CD14-positive monocyte (primary cell): ENCODE results near the gene TEX50. TPM values are rescaled to one million over a fixed set of nuclear protein-coding genes. Genes with fewer than 3 reads are reported as not detected.
"Not testable (repeated sequence)": the region's sequence is repeated elsewhere in the genome, so short reads cannot be mapped to it uniquely, and the experiment has no call there.

Source experiments
- DNase-seq, 3 donors: peaks; one replicate each; pipeline ENCODE4 v3.0.0-alpha.2; 2011 to 2022
- H2AFZ ChIP-seq: 2 replicates; pipeline ENCODE4 v1.6.0; 2012; ENCODE audit warnings: mild to moderate bottlenecking, low read depth, low read length, inconsistent platforms; ENCODE audit not compliant: insufficient read depth, poor library complexity, severe bottlenecking
- H3K27ac ChIP-seq, 2 donors: 1 replicate in 1 of 2; 2 replicates in 1 of 2; pipeline ENCODE4 v1.5.1; 2012 to 2013; ENCODE audit warnings: low read length in 2 of 2, control low read depth in 1 of 2, inconsistent platforms in 1 of 2, low read depth in 1 of 2, mild to moderate bottlenecking in 1 of 2
- H3K27me3 ChIP-seq, 2 donors: one replicate each; pipeline versions ENCODE4 v1.6.0 to v1.6.1; 2011 to 2013; ENCODE audit warnings: low read length in 2 of 2; ENCODE audit not compliant: control insufficient read depth in 2 of 2, insufficient read depth in 2 of 2
- H3K36me3 ChIP-seq, 2 donors: replicated peaks in 1 of 2; 1 replicate in 1 of 2; 2 replicates in 1 of 2; pipeline versions ENCODE4 v1.5.1 to v1.6.1; 2012 to 2013; ENCODE audit warnings: low read length in 2 of 2, control low read depth in 1 of 2, inconsistent platforms in 1 of 2, mild to moderate bottlenecking in 1 of 2; ENCODE audit not compliant: insufficient read depth in 2 of 2, control insufficient read depth in 1 of 2
- H3K4me1 ChIP-seq, 2 donors: 1 replicate in 1 of 2; 2 replicates in 1 of 2; pipeline versions ENCODE4 v1.5.1 to v1.6.1; 2012 to 2013; ENCODE audit warnings: low read length in 2 of 2, control low read depth in 1 of 2, inconsistent platforms in 1 of 2, mild to moderate bottlenecking in 1 of 2, moderate library complexity in 1 of 2; ENCODE audit not compliant: insufficient read depth in 2 of 2, control insufficient read depth in 1 of 2
- H3K4me2 ChIP-seq: replicated peaks from 2 replicates; pipeline ENCODE3; 2012; ENCODE audit warnings: low read length, moderate library complexity, mild to moderate bottlenecking; ENCODE audit not compliant: poor library complexity, severe bottlenecking; ENCODE audit errors: extremely low read depth
- H3K4me3 ChIP-seq, 3 experiments: fragments of 200-600 bp in 1 of 3; sonication (generic) in 1 of 3; replicated peaks in 1 of 3; 1 replicate in 2 of 3; 2 replicates in 1 of 3; pipeline ENCODE4 v1.5.1; 2011 to 2013; ENCODE audit warnings: low read length in 3 of 3, mild to moderate bottlenecking in 3 of 3, control low read depth in 2 of 3, low read depth in 2 of 3, inconsistent platforms in 1 of 3, moderate library complexity in 1 of 3
- H3K79me2 ChIP-seq: 2 replicates; pipeline ENCODE4 v1.6.0; 2012; ENCODE audit warnings: mild to moderate bottlenecking, control low read depth, inconsistent platforms, low read length, moderate library complexity; ENCODE audit not compliant: insufficient read depth
- H3K9ac ChIP-seq: 2 replicates; pipeline ENCODE4 v1.6.0; 2017; ENCODE audit warnings: low read length, mild to moderate bottlenecking; ENCODE audit not compliant: insufficient read depth, poor library complexity, severe bottlenecking
- H3K9me3 ChIP-seq, 2 donors: replicated peaks in 1 of 2; 1 replicate in 1 of 2; 2 replicates in 1 of 2; pipeline versions ENCODE4 v1.5.1 to v1.6.1; 2012 to 2013; ENCODE audit warnings: low read length in 2 of 2, control low read depth in 1 of 2; ENCODE audit not compliant: control insufficient read depth in 1 of 2, insufficient read depth in 1 of 2
- H4K20me1 ChIP-seq: 2 replicates; pipeline ENCODE4 v1.6.0; 2012; ENCODE audit warnings: mild to moderate bottlenecking, low read length, control low read depth, moderate library complexity; ENCODE audit not compliant: insufficient read depth
- H3K27ac Mint-ChIP-seq, 7 donors: one replicate each; pipeline ENCODE4 v1.8.0; 2020; ENCODE audit warnings: mild to moderate bottlenecking in 7 of 7, mixed read lengths in 7 of 7, moderate library complexity in 6 of 7, inconsistent platforms in 2 of 7
- H3K27me3 Mint-ChIP-seq, 3 donors: one replicate each; pipeline ENCODE4 v1.8.0; 2021 to 2022; ENCODE audit warnings: low read depth in 3 of 3, mild to moderate bottlenecking in 3 of 3, mixed read lengths in 3 of 3, moderate library complexity in 3 of 3, inconsistent platforms in 1 of 3
- H3K36me3 Mint-ChIP-seq, 2 donors: one replicate each; pipeline ENCODE4 v1.8.0; 2020; ENCODE audit warnings: mixed read lengths in 2 of 2, inconsistent platforms in 1 of 2, mild to moderate bottlenecking in 1 of 2
- H3K4me1 Mint-ChIP-seq: one replicate; pipeline ENCODE4 v1.8.0; 2020; ENCODE audit warnings: mild to moderate bottlenecking, mixed read lengths
- H3K4me3 Mint-ChIP-seq, 2 donors: one replicate each; pipeline ENCODE4 v1.8.0; 2020; ENCODE audit warnings: mild to moderate bottlenecking in 2 of 2, mixed read lengths in 2 of 2, moderate library complexity in 1 of 2
- H3K9me3 Mint-ChIP-seq, 7 donors: one replicate each; pipeline ENCODE4 v1.8.0; 2020 to 2022; ENCODE audit warnings: mixed read lengths in 7 of 7, mild to moderate bottlenecking in 6 of 7, moderate library complexity in 6 of 7, inconsistent platforms in 2 of 7
- WGBS: methylation state at CpG from one replicate; pipeline ENCODE4 v1.1.5; 2013; ENCODE audit warnings: missing lambda C conversion rate; ENCODE audit not compliant: insufficient coverage; 5-methylcytosine and 5-hydroxymethylcytosine counted together
- intact Hi-C, 2 donors: fragments of 100-400 bp; cut with micrococcal nuclease; formaldehyde crosslinking; loops; one replicate each; pipeline versions ENCODE4 v1.15.0 to v1.15.1; 2023
- polyA plus RNA-seq, 3 donors: library from polyadenylated mRNA; depleted of rRNA in 1 of 3; unstranded in 2 of 3; stranded (reverse) in 1 of 3; fragments of 300-500 nt in 2 of 3; fragments of >200 nt in 1 of 3; fragmentation: Illumina TruSeq in 2 of 3; gene quantifications; 1 replicate in 2 of 3; 2 replicates in 1 of 3; pipeline ENCODE4 v1.2.3, GENCODE V29; 2012 to 2021
- TF ChIP-seq, protein P1 (sequence below): fragments of 200-600 bp; IDR thresholded peaks from one replicate; pipeline ENCODE4 v1.8.0; 2022; ENCODE audit warnings: antibody characterized with exemption, mild to moderate bottlenecking

Gene TEX50
- polyA plus RNA-seq, 3 donors = not detected

- Mint-ChIP-seq H3K4me1 (peaks cover 16% of the 10 kb centered on the region), H3K9me3 (peaks cover 0 to 3% (median 0%) of the 10 kb centered on the region in 7 donors), H3K36me3 (no peaks in the 10 kb centered on the region), H3K27ac (no peak overlapping the region), H3K4me3 (no peak overlapping the region), H3K27me3 (peaks cover 23 to 29% (median 26%) of the 10 kb centered on the region in 3 donors)
- Histone ChIP-seq H3K9ac (no peak overlapping the region), H4K20me1 (no peaks in the 10 kb centered on the region), H3K4me3 (no peak overlapping the region), H2AFZ (no peak overlapping the region), H3K27ac (no peak overlapping the region), H3K9me3 (no peaks in the 10 kb centered on the region), H3K4me2 (no peak overlapping the region), H3K27me3 (peaks cover 17 to 25% of the 10 kb centered on the region in 2 donors), H3K79me2 (no peaks in the 10 kb centered on the region), H3K4me1 (peaks cover 4 to 8% of the 10 kb centered on the region in 2 donors), H3K36me3 (no peaks in the 10 kb centered on the region)
- intact Hi-C loops = no loop called here
- no CpG with 5 or more reads among the region's 3 CpGs for WGBS
- TF ChIP-seq, protein P1, sequence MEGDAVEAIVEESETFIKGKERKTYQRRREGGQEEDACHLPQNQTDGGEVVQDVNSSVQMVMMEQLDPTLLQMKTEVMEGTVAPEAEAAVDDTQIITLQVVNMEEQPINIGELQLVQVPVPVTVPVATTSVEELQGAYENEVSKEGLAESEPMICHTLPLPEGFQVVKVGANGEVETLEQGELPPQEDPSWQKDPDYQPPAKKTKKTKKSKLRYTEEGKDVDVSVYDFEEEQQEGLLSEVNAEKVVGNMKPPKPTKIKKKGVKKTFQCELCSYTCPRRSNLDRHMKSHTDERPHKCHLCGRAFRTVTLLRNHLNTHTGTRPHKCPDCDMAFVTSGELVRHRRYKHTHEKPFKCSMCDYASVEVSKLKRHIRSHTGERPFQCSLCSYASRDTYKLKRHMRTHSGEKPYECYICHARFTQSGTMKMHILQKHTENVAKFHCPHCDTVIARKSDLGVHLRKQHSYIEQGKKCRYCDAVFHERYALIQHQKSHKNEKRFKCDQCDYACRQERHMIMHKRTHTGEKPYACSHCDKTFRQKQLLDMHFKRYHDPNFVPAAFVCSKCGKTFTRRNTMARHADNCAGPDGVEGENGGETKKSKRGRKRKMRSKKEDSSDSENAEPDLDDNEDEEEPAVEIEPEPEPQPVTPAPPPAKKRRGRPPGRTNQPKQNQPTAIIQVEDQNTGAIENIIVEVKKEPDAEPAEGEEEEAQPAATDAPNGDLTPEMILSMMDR = no peak
- no peak for DNase-seq
Measured at GRCh38 chr1:173666646-173667045, 31.5 kb downstream of the TEX50 start.

DNA sequence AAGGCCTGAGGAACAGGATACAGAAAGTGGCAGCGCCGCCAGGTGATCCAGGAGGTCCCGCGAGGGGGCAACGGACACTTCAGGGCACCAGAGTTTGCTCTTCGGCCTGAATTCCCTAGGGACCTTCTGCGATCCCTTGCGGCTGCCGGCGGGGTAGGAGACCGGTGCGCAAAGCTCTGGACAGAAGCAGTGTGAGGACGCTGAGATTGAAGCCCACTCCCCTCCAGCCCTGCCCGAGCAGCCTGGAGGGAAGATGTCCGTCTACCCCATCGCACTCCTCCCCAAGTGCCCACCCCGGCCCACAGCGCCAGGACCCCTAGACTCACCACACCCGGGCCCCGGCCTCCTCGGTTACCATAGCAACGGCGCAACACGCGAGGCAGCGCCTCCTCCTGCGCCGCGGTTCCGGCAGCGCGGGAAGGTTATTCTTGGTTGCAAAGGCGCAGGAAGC lies 34.4 kb downstream of the TEX50 start, which contains the start of gene ANKRD45:
ANKRD45 (minus strand) TSS at position 361 of the 451 bp plus-strand sequence. CDS start 10,433 bp downstream, outside the sequence.
- peak within 1 kb of the TSS in 1 of 2 donors; percentile 80 for H3K4me3 Mint-ChIP-seq
- no peak within 1 kb of the TSS for H3K27ac Mint-ChIP-seq
- peaks cover 23 to 29% (median 26%) of the 10 kb centered on the region in 3 donors for H3K27me3 Mint-ChIP-seq
- Histone ChIP-seq H2AFZ (peak within 1 kb of the TSS; percentile 15), H3K36me3 (no peaks in the 10 kb centered on the region), H3K9me3 (no peaks in the 10 kb centered on the region), H4K20me1 (no peaks in the 10 kb centered on the region), H3K27me3 (peaks cover 17 to 25% of the 10 kb centered on the region in 2 donors), H3K4me2 (peak within 1 kb of the TSS; percentile 36), H3K4me3 (peak within 1 kb of the TSS in 1 of 3 experiments; percentile 33), H3K27ac (no peak within 1 kb of the TSS), H3K4me1 (peaks cover 4 to 8% of the 10 kb centered on the region in 2 donors), H3K9ac (no peak within 1 kb of the TSS), H3K79me2 (no peaks in the 10 kb centered on the region)
- peaks cover 0 to 3% (median 0%) of the 10 kb centered on the region in 7 donors for H3K9me3 Mint-ChIP-seq
- no peak for DNase-seq
- 5% methylated on average over 28 of the region's 33 CpGs for WGBS
- TF ChIP-seq, protein P1 = no peak
- peaks cover 11% of the 10 kb centered on the region for H3K4me1 Mint-ChIP-seq
- H3K36me3 Mint-ChIP-seq = no peaks in the 10 kb centered on the region
- intact Hi-C loops = no loop called here

DNA sequence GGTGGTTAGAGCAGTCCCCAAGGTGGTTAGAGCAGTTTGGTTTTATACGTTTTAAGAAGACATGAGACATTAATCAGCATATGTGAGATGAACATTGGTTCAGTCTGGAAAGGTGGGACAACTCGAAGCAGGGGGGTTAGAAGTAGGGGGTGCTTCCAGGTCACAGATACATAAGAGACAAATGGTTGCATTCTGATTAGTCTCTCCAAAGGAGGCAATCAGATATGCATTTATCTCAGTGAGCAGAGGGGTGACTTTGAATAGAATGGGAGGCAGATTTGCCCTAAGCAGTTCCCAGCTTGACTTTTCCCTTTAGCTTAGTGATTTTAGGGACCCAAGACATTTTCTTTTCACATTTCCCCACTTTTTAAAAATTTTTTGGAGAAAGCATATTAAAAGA lies 39.4 kb downstream of the TEX50 start:
- H3K36me3 Mint-ChIP-seq, DNase-seq, H3K79me2 ChIP-seq, H3K4me3 ChIP-seq, H3K4me1 Mint-ChIP-seq, H3K4me2 ChIP-seq, H3K36me3 ChIP-seq, intact Hi-C loops, H3K27ac ChIP-seq, H3K4me1 ChIP-seq, H3K4me3 Mint-ChIP-seq, H3K27ac Mint-ChIP-seq, H3K9ac ChIP-seq, H2AFZ ChIP-seq, H3K9me3 ChIP-seq, H3K27me3 ChIP-seq, H4K20me1 ChIP-seq: not testable (repeated sequence)
- Mint-ChIP-seq H3K9me3 (peaks cover 2 to 18% (median 5%) of the 10 kb centered on the region in 7 donors), H3K27me3 (peaks cover 8 to 10% (median 10%) of the 10 kb centered on the region in 3 donors)
- WGBS = 95% methylated on average over 2 of the region's 2 CpGs
